Spinal cord (tissue), 10 donors: Measurements from ENCODE around the gene LRP1B. TPM values are rescaled to one million over a fixed set of nuclear protein-coding genes. Genes with fewer than 3 reads are reported as not detected.

Experiments
- DNase-seq, 6 donors: peaks; one replicate each; pipeline versions ENCODE4 v3.0.0 to v3.0.0-alpha.2; 2013 to 2015; ENCODE audit warnings: low spot score in 6 of 6, low read depth in 4 of 6
- H3K27ac ChIP-seq: one replicate; pipeline ENCODE4 v1.5.1; 2013; ENCODE audit warnings: low read depth, low read length, control low read depth
- H3K27me3 ChIP-seq: one replicate; pipeline ENCODE4 v1.6.1; 2013; ENCODE audit warnings: low read length; ENCODE audit not compliant: control insufficient read depth, insufficient read depth
- H3K36me3 ChIP-seq: one replicate; pipeline ENCODE4 v1.6.1; 2013; ENCODE audit warnings: low read length; ENCODE audit not compliant: control insufficient read depth, insufficient read depth
- H3K4me1 ChIP-seq: one replicate; pipeline ENCODE4 v1.6.1; 2013; ENCODE audit warnings: low read length; ENCODE audit not compliant: control insufficient read depth, insufficient read depth
- H3K4me3 ChIP-seq: one replicate; pipeline ENCODE4 v1.5.1; 2013; ENCODE audit warnings: low read depth, low read length, control low read depth
- H3K9me3 ChIP-seq: one replicate; pipeline ENCODE4 v1.6.1; 2013; ENCODE audit warnings: low read length; ENCODE audit not compliant: control insufficient read depth, insufficient read depth
- WGBS: methylation state at CpG from one replicate; pipeline ENCODE4 v1.1.5; 2013; ENCODE audit warnings: missing lambda C conversion rate; ENCODE audit not compliant: insufficient coverage; 5-methylcytosine and 5-hydroxymethylcytosine counted together
- polyA plus RNA-seq, 2 donors: library from polyadenylated mRNA; unstranded; fragments of 120-200 nt; gene quantifications; one replicate each; pipeline ENCODE4 v1.2.1, GENCODE V29; 2013; ENCODE audit not compliant: insufficient read length in 2 of 2
- total RNA-seq, 2 donors: library from RNA; depleted of rRNA in 1 of 2; stranded (reverse); fragments of 120-200 nt in 1 of 2; fragments of >200 nt in 1 of 2; gene quantifications; one replicate each; pipeline versions ENCODE4 v1.2.3 to v1.2.4, GENCODE V29; 2013 to 2014
- donor health status: healthy.

The LRP1B gene
- total and polyA plus RNA-seq, 4 donors = 22.1 to 70.2 (median 32.1) TPM

GRCh38 chr2:141728886-141729285 lies 401.9 kb downstream of the LRP1B start:
- no peak overlapping the region for H3K27ac ChIP-seq
- H3K4me3 ChIP-seq = no peak overlapping the region
- H3K36me3 ChIP-seq = no peaks in the 10 kb centered on the region
- DNase-seq = peak in 2 of 6 donors; percentile 63 to 68
- no peaks in the 10 kb centered on the region for H3K9me3 ChIP-seq
- H3K27me3 ChIP-seq = no peaks in the 10 kb centered on the region
- 40% methylated on average over 1 of the region's 1 CpG for WGBS
- H3K4me1 ChIP-seq = no peaks in the 10 kb centered on the region

GRCh38 chr2:141728142-141728541 lies 402.7 kb downstream of the LRP1B start:
- Histone ChIP-seq H3K27me3 (no peaks in the 10 kb centered on the region), H3K4me1 (no peaks in the 10 kb centered on the region), H3K4me3 (no peak overlapping the region), H3K27ac (no peak overlapping the region), H3K36me3 (no peaks in the 10 kb centered on the region), H3K9me3 (no peaks in the 10 kb centered on the region)
- no peak for DNase-seq
- no CpG with 5 or more reads among the region's 3 CpGs for WGBS

DNA sequence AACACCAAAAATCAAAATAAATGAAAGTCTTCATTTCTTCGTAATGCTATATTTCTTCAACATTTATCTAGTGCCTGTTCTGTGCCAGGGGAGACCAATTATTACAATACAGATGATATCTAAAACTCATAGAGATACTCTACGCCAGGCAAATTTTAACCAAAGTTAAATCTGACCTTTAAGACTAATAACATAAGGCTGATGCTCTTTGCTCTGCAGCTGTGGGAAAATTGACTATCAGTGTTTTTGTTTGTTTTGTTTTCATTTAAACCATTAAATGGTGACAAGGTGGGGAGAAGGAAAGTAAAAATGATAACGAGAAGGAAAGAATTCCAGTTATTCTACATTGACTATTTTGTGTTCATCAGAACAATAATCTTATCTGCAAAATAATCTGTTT lies 406.4 kb downstream of the LRP1B start:
- H3K4me1 ChIP-seq = no peaks in the 10 kb centered on the region
- no peaks in the 10 kb centered on the region for H3K9me3 ChIP-seq
- no CpG with 5 or more reads among the region's 3 CpGs for WGBS
- H3K4me3 ChIP-seq = no peak overlapping the region
- no peaks in the 10 kb centered on the region for H3K27me3 ChIP-seq
- no peak overlapping the region for H3K27ac ChIP-seq
- no peaks in the 10 kb centered on the region for H3K36me3 ChIP-seq
- no peak for DNase-seq

GRCh38 chr2:141723814-141724213 lies 407.0 kb downstream of the LRP1B start:
- no CpG with 5 or more reads among the region's 2 CpGs for WGBS
- Histone ChIP-seq H3K4me1 (no peaks in the 10 kb centered on the region), H3K4me3 (no peak overlapping the region), H3K27ac (no peak overlapping the region), H3K27me3 (no peaks in the 10 kb centered on the region), H3K36me3 (no peaks in the 10 kb centered on the region), H3K9me3 (no peaks in the 10 kb centered on the region)
- DNase-seq = no peak

GRCh38 chr2:141720476-141720875 lies 410.3 kb downstream of the LRP1B start:
- H3K9me3 ChIP-seq = no peaks in the 10 kb centered on the region
- no peaks in the 10 kb centered on the region for H3K4me1 ChIP-seq
- DNase-seq = no peak
- no peak overlapping the region for H3K4me3 ChIP-seq
- H3K27ac ChIP-seq = no peak overlapping the region
- no CpG with 5 or more reads among the region's 3 CpGs for WGBS
- no peaks in the 10 kb centered on the region for H3K36me3 ChIP-seq
- H3K27me3 ChIP-seq = no peaks in the 10 kb centered on the region

GRCh38 chr2:141714496-141714895 lies 416.3 kb downstream of the LRP1B start:
- no peak overlapping the region for H3K4me3 ChIP-seq
- no peaks in the 10 kb centered on the region for H3K27me3 ChIP-seq
- no peaks in the 10 kb centered on the region for H3K4me1 ChIP-seq
- DNase-seq = peak in 1 of 6 donors; percentile 68
- no peaks in the 10 kb centered on the region for H3K36me3 ChIP-seq
- WGBS = 33% methylated on average over 1 of the region's 1 CpG
- H3K27ac ChIP-seq = no peak overlapping the region
- H3K9me3 ChIP-seq = no peaks in the 10 kb centered on the region

DNA sequence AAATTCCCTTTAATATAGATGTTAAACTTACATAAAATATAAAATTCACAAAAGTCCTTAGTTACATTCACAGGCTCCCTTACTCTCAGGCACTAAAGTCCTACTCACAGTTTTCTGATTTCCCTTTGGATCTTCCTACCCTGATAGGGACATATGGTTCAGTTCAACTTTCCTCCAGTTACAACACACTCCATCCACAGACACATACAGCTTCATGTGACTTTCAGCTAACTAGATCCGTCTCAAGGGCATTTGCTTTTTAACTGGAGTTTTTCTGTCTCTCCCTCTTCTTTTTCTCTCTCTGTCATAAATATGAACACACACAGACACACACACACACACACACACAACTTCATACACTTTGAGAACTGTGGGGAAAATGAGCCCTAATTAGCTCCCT lies 419.2 kb downstream of the LRP1B start:
- Histone ChIP-seq H3K36me3 (no peaks in the 10 kb centered on the region), H3K4me3 (no peak overlapping the region), H3K27ac (no peak overlapping the region), H3K9me3 (no peaks in the 10 kb centered on the region), H3K27me3 (no peaks in the 10 kb centered on the region), H3K4me1 (no peaks in the 10 kb centered on the region)
- 80% methylated on average over 1 of the region's 1 CpG for WGBS
- DNase-seq = no peak

- no peak overlapping the region for H3K27ac ChIP-seq
- H3K27me3 ChIP-seq = no peaks in the 10 kb centered on the region
- H3K36me3 ChIP-seq = no peaks in the 10 kb centered on the region
- H3K9me3 ChIP-seq = no peaks in the 10 kb centered on the region
- no peaks in the 10 kb centered on the region for H3K4me1 ChIP-seq
- WGBS = no CpG with 5 or more reads among the region's 3 CpGs
- DNase-seq = no peak
- H3K4me3 ChIP-seq = no peak overlapping the region
Measured at GRCh38 chr2:141710589-141711239, 420.1 kb downstream of the LRP1B start.

GRCh38 chr2:141709756-141710155 lies 421.1 kb downstream of the LRP1B start:
- Histone ChIP-seq H3K27me3 (no peaks in the 10 kb centered on the region), H3K27ac (no peak overlapping the region), H3K4me3 (no peak overlapping the region), H3K4me1 (no peaks in the 10 kb centered on the region), H3K36me3 (no peaks in the 10 kb centered on the region), H3K9me3 (no peaks in the 10 kb centered on the region)
- DNase-seq = no peak
- 94% methylated on average over 1 of the region's 2 CpGs for WGBS

DNA sequence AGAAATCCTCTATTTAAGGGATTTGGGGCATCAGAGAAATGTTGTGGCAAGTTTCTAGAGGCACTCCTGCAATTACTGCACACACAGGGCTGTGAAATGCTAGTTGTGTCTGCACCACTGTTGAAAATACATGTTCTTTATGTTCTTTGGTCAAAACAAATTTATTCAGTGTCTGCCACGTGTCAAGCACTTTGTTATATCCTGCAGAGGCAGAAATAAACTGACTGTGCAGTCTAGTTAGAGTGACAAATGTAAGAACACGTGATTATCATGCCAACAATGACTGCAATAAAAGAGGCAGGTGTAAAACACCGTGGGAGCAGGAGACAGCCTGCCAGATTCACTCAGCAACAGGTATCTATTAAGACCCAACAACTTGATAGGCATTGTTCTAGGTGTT lies 423.3 kb downstream of the LRP1B start:
- no peak overlapping the region for H3K4me3 ChIP-seq
- DNase-seq = peak in 2 of 6 donors; percentile 13 to 39
- no peaks in the 10 kb centered on the region for H3K27me3 ChIP-seq

More for the DNA sequence above, 423.3 kb downstream of the LRP1B start:
- H3K9me3 ChIP-seq = no peaks in the 10 kb centered on the region
- no peaks in the 10 kb centered on the region for H3K36me3 ChIP-seq
- H3K4me1 ChIP-seq = no peaks in the 10 kb centered on the region
- H3K27ac ChIP-seq = no peak overlapping the region
- WGBS = 48% methylated on average over 2 of the region's 3 CpGs
